ENCODE results near the gene TRAPPC13.

TRAPPC13 gene

DNA sequence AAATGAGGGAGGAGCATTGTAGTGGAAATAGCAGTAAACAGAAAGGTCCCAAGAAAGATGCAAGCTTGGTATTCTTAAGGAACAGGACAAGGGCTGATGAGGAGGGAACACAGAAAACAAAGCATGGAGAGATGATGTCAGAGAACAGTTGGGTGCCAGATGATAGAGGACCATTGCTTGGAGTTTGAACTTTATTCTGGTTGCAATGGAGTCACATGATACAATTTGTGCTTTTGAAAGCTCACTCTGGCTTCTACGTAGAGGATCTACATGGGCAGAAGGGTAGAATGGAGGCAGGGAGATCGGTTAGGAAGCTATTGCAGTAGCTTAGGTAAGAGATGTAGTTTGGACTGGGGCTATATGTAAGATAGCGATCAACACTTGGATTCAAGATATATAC lies 57.3 kb downstream of the TRAPPC13 start:
- DNase-seq: no peak

DNA sequence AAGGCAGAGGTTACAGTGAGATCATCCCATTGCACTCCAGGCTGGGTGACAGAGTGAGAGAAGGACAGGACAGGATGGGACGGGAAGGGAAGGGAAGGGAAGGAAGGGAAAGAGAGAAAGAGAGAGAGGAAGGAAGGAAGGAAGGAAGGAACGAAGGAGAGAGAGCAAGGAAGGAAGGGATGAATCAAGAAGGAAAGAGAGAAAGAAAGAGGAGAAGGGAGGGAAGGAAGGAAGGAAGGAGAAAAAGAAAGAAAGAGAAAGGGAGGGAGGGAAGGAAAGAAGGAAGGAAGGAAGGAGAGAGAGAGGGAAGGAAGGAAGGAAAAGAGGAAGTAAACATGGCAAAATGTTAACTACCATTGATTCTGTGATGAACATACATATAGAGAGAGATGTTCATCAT lies 68.3 kb downstream of the TRAPPC13 start:
- no peak for DNase-seq

GRCh38 chr5:65695162-65695755 lies 70.4 kb downstream of the TRAPPC13 start:
- DNase-seq: no peak

DNA sequence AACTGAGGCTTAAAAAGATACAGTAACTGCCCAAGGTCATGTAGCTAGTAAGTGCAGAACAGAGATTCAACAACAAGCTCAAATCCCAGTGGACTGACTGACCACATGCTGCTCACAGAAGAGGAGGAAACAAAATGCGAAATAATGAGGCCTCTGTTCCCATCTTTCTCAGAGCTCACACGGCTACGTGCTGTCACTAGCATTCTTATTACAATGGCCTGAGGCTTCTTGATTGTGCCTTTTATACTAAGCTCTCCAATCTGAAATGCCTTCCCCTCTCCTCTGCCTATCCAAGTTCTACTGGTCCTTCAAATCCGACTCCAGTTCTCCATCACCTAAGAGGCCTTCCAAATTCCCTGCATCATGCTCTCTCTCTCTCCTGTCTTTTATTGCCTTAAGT lies 71.1 kb downstream of the TRAPPC13 start:
- no peak for DNase-seq

DNA sequence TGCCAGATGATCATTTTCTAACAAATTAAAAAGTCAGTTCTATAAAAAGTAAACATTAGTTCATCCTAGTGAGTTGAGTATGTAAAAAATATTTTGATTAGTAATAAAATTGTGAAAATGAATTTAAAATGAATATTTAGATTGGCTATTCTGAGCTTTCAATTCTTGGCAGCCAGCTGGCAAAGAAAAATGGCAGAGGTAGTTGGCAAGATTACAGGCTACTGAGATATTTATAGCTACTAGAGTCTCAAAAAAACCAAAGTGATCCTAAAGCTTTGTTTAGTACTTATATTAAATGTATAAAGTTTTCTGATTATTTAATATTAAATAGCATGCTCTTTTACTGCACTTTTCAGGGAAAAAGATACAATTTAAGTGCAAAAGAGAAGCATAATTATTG lies 72.1 kb downstream of the TRAPPC13 start:
- no peak for DNase-seq

DNA sequence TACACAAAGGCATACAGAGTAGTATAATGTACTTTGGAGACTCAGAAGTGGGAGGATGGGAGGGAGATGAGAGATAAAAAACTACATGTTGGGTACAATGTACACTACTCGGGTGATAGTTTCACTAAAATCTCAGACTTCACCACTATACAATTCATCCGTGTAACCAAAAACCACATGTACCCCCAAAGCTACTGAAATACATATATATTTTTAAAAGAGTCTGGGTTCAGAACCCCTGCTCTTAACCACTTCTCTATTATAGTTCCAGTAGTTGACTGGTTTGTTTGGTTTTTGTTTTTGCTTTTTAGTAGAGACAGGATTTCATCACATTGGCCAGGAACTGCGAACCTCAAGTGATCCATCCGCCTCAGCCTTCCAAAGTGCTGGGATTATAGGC lies 74.5 kb downstream of the TRAPPC13 start:
- peak; percentile 87 for DNase-seq

DNA sequence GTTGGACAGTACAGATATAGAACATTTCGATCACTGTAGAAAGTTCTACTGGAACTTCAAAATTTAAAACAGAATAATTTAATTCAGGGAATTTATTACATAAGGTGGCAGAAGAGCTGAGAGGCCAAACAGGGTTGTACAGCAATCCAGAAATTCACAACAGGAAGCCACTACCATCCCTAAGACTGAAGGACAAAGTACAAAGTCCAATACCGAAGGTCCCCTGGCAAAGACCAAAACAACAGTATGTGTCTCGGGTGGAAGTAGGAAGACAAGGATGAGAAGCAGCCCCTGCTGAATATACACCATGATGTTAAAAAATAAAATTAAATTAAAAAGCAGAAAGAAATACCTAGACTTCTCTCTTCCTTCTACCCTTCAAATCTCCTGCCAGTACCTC lies 77.2 kb downstream of the TRAPPC13 start:
- DNase-seq: no peak

DNA sequence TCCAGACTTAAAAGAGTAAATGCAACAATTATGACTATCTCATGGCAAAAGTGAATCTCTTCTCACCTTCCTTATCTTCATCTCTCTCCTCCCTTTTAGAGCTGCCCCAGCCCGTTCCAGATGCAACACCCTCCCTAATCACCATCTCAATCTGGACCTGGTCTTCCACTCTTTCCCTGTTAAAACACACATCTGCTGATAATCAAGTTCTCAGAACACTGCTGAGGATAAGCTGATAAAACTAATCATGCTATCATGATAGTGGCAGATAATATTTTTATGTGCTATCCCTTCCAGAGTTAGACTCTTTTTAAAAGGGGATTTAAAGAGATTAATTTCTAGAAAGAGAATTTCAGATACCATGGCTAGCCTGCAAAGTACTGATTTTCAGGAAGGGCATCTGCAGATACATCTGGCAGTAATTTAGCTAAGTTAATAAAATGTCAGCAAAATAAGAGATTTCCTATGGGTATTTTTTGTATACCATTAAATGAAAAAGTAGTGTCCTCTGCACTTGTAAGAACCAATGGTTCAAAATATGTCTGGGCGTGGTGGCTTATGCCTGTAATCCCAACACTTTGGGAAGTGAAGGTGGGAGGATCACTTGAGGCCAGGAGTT lies 79.9 kb downstream of the TRAPPC13 start:
- no peak for DNase-seq

DNA sequence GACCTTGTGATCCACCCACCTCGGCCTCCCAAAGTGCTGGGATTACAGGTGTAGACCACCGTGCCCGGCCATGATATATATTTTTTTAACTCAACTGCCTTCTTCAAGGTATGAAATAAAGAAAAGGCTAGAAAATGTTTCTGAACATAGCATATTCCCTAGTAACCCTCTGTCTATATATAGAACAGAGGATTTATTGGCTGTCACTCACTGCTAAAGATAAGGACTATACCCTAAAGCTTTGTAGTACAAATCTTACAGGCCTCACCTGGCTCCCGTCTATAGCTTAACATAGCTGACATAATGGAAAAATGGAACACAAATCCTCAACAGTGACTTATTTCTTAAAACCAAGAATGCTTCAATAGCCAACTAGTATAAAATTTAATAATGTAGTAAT lies 82.8 kb downstream of the TRAPPC13 start:
- DNase-seq: no peak

DNA sequence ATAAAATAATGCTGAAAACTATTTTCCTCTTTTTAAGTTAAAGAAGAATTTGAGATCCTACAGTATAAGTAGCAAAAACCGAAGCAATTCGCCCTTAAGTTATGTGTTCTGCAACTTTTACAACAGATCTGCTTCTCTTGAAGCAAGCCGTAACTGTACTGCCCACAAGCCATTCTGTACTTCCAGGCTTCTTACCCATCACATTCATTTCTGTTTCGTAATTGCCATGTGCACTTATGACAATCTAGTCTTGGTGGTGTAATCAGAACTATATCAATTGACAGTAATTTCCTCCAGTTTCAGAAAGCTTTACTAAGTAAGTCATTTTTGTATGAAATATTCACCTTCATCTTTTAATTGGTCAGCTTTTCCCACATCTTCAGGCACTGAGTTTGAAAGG lies 83.3 kb downstream of the TRAPPC13 start:
- peak; percentile 76 for DNase-seq
